AG04450 (cell line): Measurements from ENCODE around the gene HAGHL. TPM values are rescaled to one million over a fixed set of nuclear protein-coding genes. Genes with fewer than 3 reads are reported as not detected.
"Not testable (repeated sequence)": the region's sequence is repeated elsewhere in the genome, so short reads cannot be mapped to it uniquely, and the experiment has no call there.

Experiments used
- CTCF ChIA-PET: fragments of 300-600, 350-600 bp; formaldehyde crosslinking; extraction: SDS; loops from one replicate; lab custom pipeline; 2022; ENCODE audit warnings: antibody characterized with exemption, inconsistent platforms; lab: Charles Lee
- POLR2A ChIA-PET: fragments of 350-600 bp; formaldehyde crosslinking; extraction: SDS; loops from one replicate; lab custom pipeline; 2021; ENCODE audit warnings: antibody characterized with exemption, inconsistent platforms; lab: Yijun Ruan, JAX
- DNase-seq: peaks from one replicate; pipeline ENCODE4 v3.0.0-alpha.2; 2011; ENCODE audit warnings: low read depth, low spot score
- H3K27ac ChIP-seq: one replicate; pipeline ENCODE4 v1.5.1; 2012; ENCODE audit warnings: low read depth, low read length, control low read depth
- H3K27me3 ChIP-seq: one replicate; pipeline ENCODE4 v1.6.0; 2012; ENCODE audit warnings: low read length; ENCODE audit not compliant: control insufficient read depth, insufficient read depth
- H3K4me3 ChIP-seq: 2 replicates; pipeline ENCODE4 v1.5.1; 2011; ENCODE audit warnings: mild to moderate bottlenecking, low read depth, low read length, control low read depth
- H3K9me3 ChIP-seq: 2 replicates; pipeline ENCODE4 v1.5.1; 2012; ENCODE audit warnings: low read length; ENCODE audit not compliant: control insufficient read depth, insufficient read depth
- polyA plus RNA-seq: library from polyadenylated mRNA; depleted of rRNA; stranded (reverse); fragments of >200 nt; gene quantifications from 2 replicates; pipeline ENCODE4 v1.2.3, GENCODE V29; 2011
- TF ChIP-seq, protein P1 (sequence below): IDR thresholded peaks from 2 replicates; pipeline ENCODE4 v1.5.1; 2011; ENCODE audit warnings: low read depth, low read length, control low read depth, inconsistent platforms

HAGHL gene
- polyA plus RNA-seq, 1 experiment: 4.2 TPM

DNA sequence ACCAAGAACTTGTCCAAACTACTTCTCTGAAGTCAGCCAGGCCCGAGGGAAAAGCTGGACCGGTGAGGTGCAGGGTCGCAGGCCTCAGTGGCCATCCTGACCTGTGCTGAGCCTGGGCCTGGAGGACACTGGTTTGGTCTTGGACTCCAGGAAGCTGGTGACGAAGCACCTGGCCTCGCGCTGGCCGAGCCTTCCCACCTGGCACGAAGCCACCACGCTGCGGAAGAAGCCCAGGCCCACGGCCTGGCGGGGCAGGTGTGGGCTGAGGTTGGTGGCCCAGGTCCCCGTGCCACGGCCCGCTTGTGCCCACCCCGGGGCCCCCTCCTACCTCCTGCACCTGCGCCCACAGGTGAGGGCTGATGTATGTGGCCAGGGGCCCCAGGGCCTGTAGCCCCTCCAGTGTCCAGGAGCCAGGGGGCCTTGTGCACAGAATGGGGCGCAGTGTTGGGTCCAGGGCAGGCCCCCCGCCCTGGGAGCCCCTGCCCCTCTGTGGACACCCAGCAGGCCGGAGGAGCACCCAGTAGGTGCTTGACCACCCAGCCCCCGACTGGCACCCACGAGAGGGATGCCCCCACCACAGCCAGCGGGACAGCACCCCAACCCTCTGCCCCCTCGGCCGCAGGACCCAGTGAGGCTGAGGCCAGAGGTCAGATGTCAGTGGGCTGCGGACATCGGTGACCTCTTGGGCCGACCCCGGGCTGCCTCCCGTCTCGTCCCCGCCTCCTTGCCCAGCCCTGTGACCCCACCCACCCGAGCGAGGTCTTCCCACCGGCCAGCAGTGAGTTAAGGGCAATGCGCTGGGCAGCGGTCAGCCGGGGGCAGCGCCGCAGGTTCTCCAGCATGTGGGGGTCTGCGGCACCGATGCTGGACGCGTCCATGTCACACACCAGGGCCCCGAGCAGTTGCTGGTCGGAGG, 47.4 kb downstream of the HAGHL start:
- no peak overlapping the region for H3K27ac ChIP-seq
- no peaks in the 10 kb centered on the region for H3K27me3 ChIP-seq
- ChIA-PET POLR2A (no interaction called here), CTCF (no interaction called here)
- TF ChIP-seq, protein P1, sequence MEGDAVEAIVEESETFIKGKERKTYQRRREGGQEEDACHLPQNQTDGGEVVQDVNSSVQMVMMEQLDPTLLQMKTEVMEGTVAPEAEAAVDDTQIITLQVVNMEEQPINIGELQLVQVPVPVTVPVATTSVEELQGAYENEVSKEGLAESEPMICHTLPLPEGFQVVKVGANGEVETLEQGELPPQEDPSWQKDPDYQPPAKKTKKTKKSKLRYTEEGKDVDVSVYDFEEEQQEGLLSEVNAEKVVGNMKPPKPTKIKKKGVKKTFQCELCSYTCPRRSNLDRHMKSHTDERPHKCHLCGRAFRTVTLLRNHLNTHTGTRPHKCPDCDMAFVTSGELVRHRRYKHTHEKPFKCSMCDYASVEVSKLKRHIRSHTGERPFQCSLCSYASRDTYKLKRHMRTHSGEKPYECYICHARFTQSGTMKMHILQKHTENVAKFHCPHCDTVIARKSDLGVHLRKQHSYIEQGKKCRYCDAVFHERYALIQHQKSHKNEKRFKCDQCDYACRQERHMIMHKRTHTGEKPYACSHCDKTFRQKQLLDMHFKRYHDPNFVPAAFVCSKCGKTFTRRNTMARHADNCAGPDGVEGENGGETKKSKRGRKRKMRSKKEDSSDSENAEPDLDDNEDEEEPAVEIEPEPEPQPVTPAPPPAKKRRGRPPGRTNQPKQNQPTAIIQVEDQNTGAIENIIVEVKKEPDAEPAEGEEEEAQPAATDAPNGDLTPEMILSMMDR: no peak
- H3K9me3 ChIP-seq: no peaks in the 10 kb centered on the region; the same call in 1 of the 2 replicates
- no peak for DNase-seq
- no peak overlapping the region for H3K4me3 ChIP-seq

DNA sequence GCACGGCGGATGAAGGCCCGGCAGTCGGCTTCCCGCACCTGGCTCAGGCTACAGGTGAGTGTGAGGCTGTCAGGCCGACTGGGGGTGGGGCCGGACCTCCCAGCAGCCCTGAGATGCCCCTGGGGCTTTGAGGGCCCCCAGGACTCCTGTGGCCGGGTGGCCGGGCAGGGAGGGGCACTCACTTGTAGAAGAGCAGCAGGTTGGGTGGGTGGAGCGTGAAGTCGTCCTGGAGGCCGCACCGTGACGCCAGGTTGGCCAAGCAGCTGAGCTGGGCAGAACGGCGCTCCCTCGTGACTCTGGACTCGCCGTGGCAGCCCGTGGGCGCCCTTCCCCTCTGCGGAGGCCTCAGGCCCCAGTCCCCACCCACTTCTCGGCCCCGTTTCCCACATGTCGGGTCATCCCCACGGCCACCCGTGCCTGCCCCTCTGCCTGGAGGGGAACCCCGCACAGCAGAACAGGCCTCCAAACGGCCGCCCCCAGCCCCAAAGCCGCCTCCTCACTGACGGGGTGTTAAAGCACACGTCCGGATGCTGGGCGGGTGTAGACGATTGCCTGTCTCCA, 48.4 kb downstream of the HAGHL start:
- H3K27me3 ChIP-seq: no peaks in the 10 kb centered on the region
- H3K9me3 ChIP-seq: no peaks in the 10 kb centered on the region; the same call in 1 of the 2 replicates
- TF ChIP-seq, protein P1: no peak
- DNase-seq: no peak
- POLR2A ChIA-PET: no interaction called here
- no peak overlapping the region for H3K4me3 ChIP-seq
- CTCF ChIA-PET: no interaction called here
- H3K27ac ChIP-seq: no peak overlapping the region

DNA sequence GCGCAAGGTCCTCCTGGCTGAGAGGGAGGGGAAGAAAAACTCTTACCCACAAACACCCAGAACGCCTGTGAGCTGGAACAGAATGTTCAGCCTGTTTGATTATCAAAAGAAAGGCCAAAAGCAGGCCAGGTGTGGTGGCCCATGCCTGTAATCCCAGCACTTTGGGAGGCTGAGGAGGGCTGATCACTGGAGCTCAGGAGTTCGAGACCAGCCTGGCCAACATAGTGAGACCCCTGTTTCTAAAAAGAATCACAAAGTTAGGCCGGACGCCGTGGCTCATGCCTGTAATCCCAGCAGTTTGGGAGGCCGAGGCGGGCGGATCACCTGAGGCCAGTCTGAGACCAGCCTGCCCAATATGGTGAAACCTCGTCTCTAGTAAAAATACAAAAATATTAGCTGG, 49.4 kb downstream of the HAGHL start:
- CTCF ChIA-PET, POLR2A ChIA-PET: not testable (repeated sequence)

DNA sequence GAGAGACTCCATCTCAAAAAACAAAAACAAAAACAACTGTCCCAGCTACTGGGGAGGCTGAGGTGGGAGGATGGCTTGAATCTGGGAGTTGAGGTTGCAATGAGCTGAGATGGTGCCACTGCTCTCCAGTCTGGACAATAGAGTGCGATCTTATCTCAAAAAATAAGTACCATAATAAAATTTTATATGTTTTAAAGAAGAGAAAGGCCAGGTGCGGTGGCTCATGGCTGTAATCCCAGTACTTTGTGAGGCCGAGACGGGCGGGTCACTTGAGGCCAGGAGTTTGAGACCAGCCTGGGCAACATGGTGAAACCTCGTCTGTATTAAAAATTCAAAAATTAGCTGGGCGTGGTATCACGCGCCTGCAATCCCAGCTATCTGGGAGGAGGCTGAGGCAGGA, 49.9 kb downstream of the HAGHL start:
- H3K4me3 ChIP-seq: no peak overlapping the region
- H3K27ac ChIP-seq: no peak overlapping the region
- ChIA-PET POLR2A (no interaction called here), CTCF (no interaction called here)
- H3K9me3 ChIP-seq: no peaks in the 10 kb centered on the region; the same call in 1 of the 2 replicates
- H3K27me3 ChIP-seq: no peaks in the 10 kb centered on the region
- no peak for DNase-seq
- TF ChIP-seq, protein P1: no peak

More for the DNA sequence above, 49.4 kb downstream of the HAGHL start:
- not testable (repeated sequence) for H3K4me3 ChIP-seq, H3K9me3 ChIP-seq, DNase-seq, H3K27me3 ChIP-seq, H3K27ac ChIP-seq

DNA sequence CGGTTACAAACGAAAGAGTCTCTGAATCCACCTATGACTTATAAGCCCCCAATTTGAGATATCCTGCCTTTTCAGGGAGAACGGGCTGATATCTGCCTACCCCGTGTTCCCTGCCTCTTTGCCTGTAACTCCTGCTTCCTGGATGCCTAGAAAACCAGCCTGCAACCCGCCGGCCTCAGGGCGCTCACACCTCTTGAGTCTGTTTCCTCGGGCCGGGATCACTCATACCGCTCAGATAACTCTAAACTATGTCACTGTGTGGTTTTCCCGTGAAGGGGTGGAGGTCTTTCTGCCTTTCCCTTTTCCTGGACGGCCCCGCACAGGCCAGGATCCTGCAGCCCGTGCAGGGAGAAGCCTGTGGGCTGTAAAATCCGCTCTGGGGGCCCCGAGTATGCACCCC, 50.9 kb downstream of the HAGHL start:
- DNase-seq: no peak
- H3K27me3 ChIP-seq: no peaks in the 10 kb centered on the region
- no peak overlapping the region for H3K27ac ChIP-seq
- CTCF ChIA-PET: no interaction called here
- TF ChIP-seq, protein P1: no peak
- H3K4me3 ChIP-seq: no peak overlapping the region
- H3K9me3 ChIP-seq: no peaks in the 10 kb centered on the region; the same call in 1 of the 2 replicates
- POLR2A ChIA-PET: no interaction called here
